Caco-2 (cell line): ENCODE results near the gene ASZ1. TPM values are rescaled to one million over a fixed set of nuclear protein-coding genes. Genes with fewer than 3 reads are reported as not detected.

Source experiments
- BruUV-seq: library from RNA; stranded (reverse); fragments of 400-500 nt; replicated peaks from 2 replicates; lab custom pipeline; 2021; lab: Mats Ljungman, UMichigan
- CTCF ChIA-PET: fragments of 300-600 bp; sonication (Branson Sonifier 250); formaldehyde crosslinking; loops from one replicate; lab custom pipeline; 2022; ENCODE audit warnings: antibody characterized with exemption; lab: Charles Lee
- POLR2A ChIA-PET: fragments of 300-600 bp; sonication (Branson Sonifier 250); formaldehyde crosslinking; loops from one replicate; lab custom pipeline; 2022; ENCODE audit warnings: antibody characterized with exemption; lab: Charles Lee
- DNase-seq, 2 experiments: peaks; one replicate each; pipeline versions ENCODE4 v3.0.0 to v3.0.0-alpha.2; 2020 to 2022
- H3K27me3 ChIP-seq: replicated peaks from 2 replicates; pipeline ENCODE4 v1.6.0; 2011; ENCODE audit warnings: low read length; ENCODE audit not compliant: control insufficient read depth, insufficient read depth
- H3K36me3 ChIP-seq: 2 replicates; pipeline ENCODE4 v1.5.1; 2011; ENCODE audit warnings: low read length; ENCODE audit not compliant: control insufficient read depth, insufficient read depth
- H3K4me1 ChIP-seq: fragments of 250-450 bp; sonication (Bioruptor Pico); 2 replicates; pipeline ENCODE4 v1.5.1; 2020; ENCODE audit warnings: mild to moderate bottlenecking
- H3K4me3 ChIP-seq: 2 replicates; pipeline ENCODE4 v1.5.1; 2011; ENCODE audit warnings: low read depth, mild to moderate bottlenecking, control low read depth, low read length
- H3K9me3 ChIP-seq: fragments of 250-450 bp; sonication (Bioruptor Pico); 2 replicates; pipeline ENCODE4 v1.5.1; 2020; ENCODE audit warnings: mild to moderate bottlenecking, moderate library complexity
- H3K27ac Mint-ChIP-seq: one replicate; pipeline ENCODE4 v1.8.0; 2022; ENCODE audit warnings: mixed read lengths; ENCODE audit not compliant: unreplicated experiment
- H3K27me3 Mint-ChIP-seq: one replicate; pipeline ENCODE4 v1.8.0; 2022; ENCODE audit warnings: mixed read lengths; ENCODE audit not compliant: insufficient read depth, unreplicated experiment
- H3K36me3 Mint-ChIP-seq: one replicate; pipeline ENCODE4 v1.8.0; 2022; ENCODE audit warnings: mild to moderate bottlenecking, mixed read lengths; ENCODE audit not compliant: insufficient read depth, unreplicated experiment
- H3K4me1 Mint-ChIP-seq: one replicate; pipeline ENCODE4 v1.8.0; 2022; ENCODE audit warnings: low read depth, mixed read lengths; ENCODE audit not compliant: unreplicated experiment
- H3K4me3 Mint-ChIP-seq: one replicate; pipeline ENCODE4 v1.8.0; 2022; ENCODE audit warnings: mild to moderate bottlenecking, moderate library complexity, mixed read lengths; ENCODE audit not compliant: unreplicated experiment
- H3K9me3 Mint-ChIP-seq: one replicate; pipeline ENCODE4 v1.8.0; 2022; ENCODE audit warnings: mixed read lengths; ENCODE audit not compliant: unreplicated experiment
- intact Hi-C: fragments of 100-400 bp; cut with micrococcal nuclease; formaldehyde crosslinking; loops from one replicate; pipeline ENCODE4 v1.10.0; 2022; ENCODE audit not compliant: unreplicated experiment
- total RNA-seq: library from RNA; stranded (reverse); gene quantifications from 2 replicates; pipeline ENCODE4 v1.2.3, GENCODE V29; 2022
- TF ChIP-seq, protein P1 (sequence below), 2 experiments: fragments of 200-600 bp in 1 of 2; IDR thresholded peaks; 1 replicate in 1 of 2; 2 replicates in 1 of 2; pipeline versions ENCODE4 v1.5.1 to v1.8.0; 2011 to 2022; ENCODE audit warnings: antibody characterized with exemption in 1 of 2, control low read depth in 1 of 2, inconsistent platforms in 1 of 2, low read depth in 1 of 2, low read length in 1 of 2, mild to moderate bottlenecking in 1 of 2, moderate library complexity in 1 of 2; ENCODE audit not compliant: insufficient read depth in 1 of 2, severe bottlenecking in 1 of 2, unreplicated experiment in 1 of 2

Gene ASZ1
- total RNA-seq, 1 experiment from 2014 or later = not detected

DNA sequence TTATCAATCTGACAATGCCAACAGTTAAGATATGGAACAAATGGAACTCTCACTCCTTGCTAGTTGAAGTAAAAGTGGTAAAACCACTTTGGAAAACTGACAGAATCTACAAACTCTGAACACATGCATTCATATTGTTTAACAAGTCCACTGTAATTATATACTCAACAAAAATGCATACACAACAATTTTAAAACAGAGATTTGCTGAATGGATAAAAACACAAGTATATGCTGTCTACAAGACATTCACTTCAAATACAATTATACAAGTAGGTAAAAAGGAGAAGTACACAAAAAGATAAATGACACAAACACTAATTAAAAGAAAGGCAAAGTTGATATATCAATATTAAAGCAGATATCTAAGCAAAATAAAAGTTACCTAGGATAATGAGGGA is 95.3 kb downstream of the ASZ1 start:
- intact Hi-C loops = no loop called here
- no peak for DNase-seq
- Mint-ChIP-seq H3K4me1 (peaks cover 5% of the 10 kb centered on the region), H3K27me3 (peaks cover 22% of the 10 kb centered on the region), H3K36me3 (no peaks in the 10 kb centered on the region), H3K4me3 (no peak overlapping the region), H3K27ac (no peak overlapping the region), H3K9me3 (peaks cover 14% of the 10 kb centered on the region)
- ChIA-PET POLR2A (no interaction called here), CTCF (no interaction called here)
- Histone ChIP-seq H3K9me3 (peaks cover 9% of the 10 kb centered on the region), H3K4me1 (no peaks in the 10 kb centered on the region), H3K27me3 (no peaks in the 10 kb centered on the region), H3K36me3 (no peaks in the 10 kb centered on the region), H3K4me3 (no peak overlapping the region)
- no TSS peak for BruUV-seq
- TF ChIP-seq, protein P1, sequence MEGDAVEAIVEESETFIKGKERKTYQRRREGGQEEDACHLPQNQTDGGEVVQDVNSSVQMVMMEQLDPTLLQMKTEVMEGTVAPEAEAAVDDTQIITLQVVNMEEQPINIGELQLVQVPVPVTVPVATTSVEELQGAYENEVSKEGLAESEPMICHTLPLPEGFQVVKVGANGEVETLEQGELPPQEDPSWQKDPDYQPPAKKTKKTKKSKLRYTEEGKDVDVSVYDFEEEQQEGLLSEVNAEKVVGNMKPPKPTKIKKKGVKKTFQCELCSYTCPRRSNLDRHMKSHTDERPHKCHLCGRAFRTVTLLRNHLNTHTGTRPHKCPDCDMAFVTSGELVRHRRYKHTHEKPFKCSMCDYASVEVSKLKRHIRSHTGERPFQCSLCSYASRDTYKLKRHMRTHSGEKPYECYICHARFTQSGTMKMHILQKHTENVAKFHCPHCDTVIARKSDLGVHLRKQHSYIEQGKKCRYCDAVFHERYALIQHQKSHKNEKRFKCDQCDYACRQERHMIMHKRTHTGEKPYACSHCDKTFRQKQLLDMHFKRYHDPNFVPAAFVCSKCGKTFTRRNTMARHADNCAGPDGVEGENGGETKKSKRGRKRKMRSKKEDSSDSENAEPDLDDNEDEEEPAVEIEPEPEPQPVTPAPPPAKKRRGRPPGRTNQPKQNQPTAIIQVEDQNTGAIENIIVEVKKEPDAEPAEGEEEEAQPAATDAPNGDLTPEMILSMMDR (IDR thresholded peaks at IDR 0.05; ENCODE audit: insufficient read depth in 1 of 2, low read depth in 1 of 2, low read length in 1 of 2, severe bottlenecking in 1 of 2, unreplicated experiment in 1 of 2) = no peak

DNA sequence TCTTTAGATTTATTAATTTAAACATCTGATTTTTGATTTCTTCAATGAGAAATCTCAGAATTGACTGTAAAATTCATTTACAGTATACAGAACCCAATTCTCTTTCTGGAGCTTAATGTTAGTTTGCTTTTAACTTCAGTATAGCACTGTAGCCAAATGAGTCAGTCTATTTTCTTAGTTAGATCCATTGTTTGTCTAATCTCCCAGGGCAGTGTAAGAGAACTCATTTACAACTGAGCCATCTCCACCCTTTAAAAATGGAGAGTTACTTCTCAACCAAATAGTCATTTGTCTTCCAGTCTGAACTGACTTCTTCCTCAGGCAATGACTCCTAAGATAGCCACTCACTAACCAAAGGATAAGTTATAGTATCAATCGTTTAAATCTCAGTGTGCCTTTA is 101.5 kb downstream of the ASZ1 start:
- Histone ChIP-seq H3K4me3 (no peak overlapping the region), H3K9me3 (peaks cover 9% of the 10 kb centered on the region), H3K36me3 (no peaks in the 10 kb centered on the region), H3K27me3 (peaks cover 7% of the 10 kb centered on the region), H3K4me1 (no peaks in the 10 kb centered on the region)
- no peak overlapping the region for H3K4me3 Mint-ChIP-seq
- CTCF ChIA-PET = no interaction called here
- H3K9me3 Mint-ChIP-seq = peaks cover 23% of the 10 kb centered on the region
- intact Hi-C loops = no loop called here
- TF ChIP-seq, protein P1 (IDR thresholded peaks at IDR 0.05; ENCODE audit: insufficient read depth in 1 of 2, low read depth in 1 of 2, low read length in 1 of 2, severe bottlenecking in 1 of 2, unreplicated experiment in 1 of 2) = no peak
- POLR2A ChIA-PET = no interaction called here
- DNase-seq = no peak
- no peaks in the 10 kb centered on the region for H3K36me3 Mint-ChIP-seq
- H3K4me1 Mint-ChIP-seq = no peaks in the 10 kb centered on the region
- no TSS peak for BruUV-seq
- peaks cover 26% of the 10 kb centered on the region for H3K27me3 Mint-ChIP-seq
- H3K27ac Mint-ChIP-seq = no peak overlapping the region

DNA sequence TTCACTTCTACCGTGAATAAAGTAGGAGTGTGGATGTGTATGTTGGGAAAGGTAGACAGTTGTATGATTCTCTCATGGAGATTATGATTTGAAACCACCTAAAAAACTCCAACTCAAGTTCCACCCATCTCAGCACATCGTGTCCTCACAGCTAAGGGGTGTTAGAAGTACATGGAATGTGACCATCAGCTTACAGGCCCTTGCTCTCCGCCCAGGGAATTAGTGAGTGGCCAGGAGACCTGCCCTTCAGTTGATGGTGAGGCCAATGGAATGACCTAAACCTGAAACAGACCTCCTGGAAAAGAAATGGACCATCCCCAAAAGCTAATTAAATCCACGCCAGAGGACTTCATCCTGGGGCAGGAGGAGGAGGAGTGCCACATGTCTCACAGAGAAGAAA is 102.3 kb downstream of the ASZ1 start:
- POLR2A ChIA-PET = no interaction called here
- H3K27me3 ChIP-seq = peaks cover 7% of the 10 kb centered on the region
- Mint-ChIP-seq H3K4me1 (no peaks in the 10 kb centered on the region), H3K36me3 (no peaks in the 10 kb centered on the region), H3K27me3 (peaks cover 31% of the 10 kb centered on the region), H3K4me3 (peak overlapping the region; percentile 70), H3K27ac (no peak overlapping the region), H3K9me3 (peaks cover 23% of the 10 kb centered on the region)
- TF ChIP-seq, protein P1 (IDR thresholded peaks at IDR 0.05; ENCODE audit: insufficient read depth in 1 of 2, low read depth in 1 of 2, low read length in 1 of 2, severe bottlenecking in 1 of 2, unreplicated experiment in 1 of 2) = no peak
- peaks cover 9% of the 10 kb centered on the region for H3K9me3 ChIP-seq
- DNase-seq = no peak
- CTCF ChIA-PET = no interaction called here
- BruUV-seq = no TSS peak
- no peak overlapping the region for H3K4me3 ChIP-seq
- no peaks in the 10 kb centered on the region for H3K36me3 ChIP-seq
- intact Hi-C loops = no loop called here
- no peaks in the 10 kb centered on the region for H3K4me1 ChIP-seq
